Endothelial cell of umbilical vein (primary cell): Measurements from ENCODE around the gene FAM13B. TPM values are rescaled to one million over a fixed set of nuclear protein-coding genes. Genes with fewer than 3 reads are reported as not detected.

Experiments
- BruUV-seq: library from RNA; stranded (reverse); fragments of 400-500 nt; replicated peaks from 2 replicates; lab custom pipeline; 2021; lab: Mats Ljungman, UMichigan
- CTCF ChIA-PET: fragments of 300-600, 350-600 bp; sonication (Branson Sonifier 250); formaldehyde crosslinking; loops from one replicate; lab custom pipeline; 2021; ENCODE audit warnings: antibody characterized with exemption, inconsistent platforms; lab: Charles Lee
- POLR2A ChIA-PET: fragments of 300-600, 350-600 bp; sonication (Branson Sonifier 250); formaldehyde crosslinking; loops from one replicate; lab custom pipeline; 2021; ENCODE audit warnings: antibody characterized with exemption, inconsistent platforms; lab: Charles Lee
- DNase-seq: peaks from one replicate; pipeline ENCODE4 v3.0.0-alpha.2; 2011; ENCODE audit warnings: low read depth, low spot score
- FAIRE-seq: peaks from 2 replicates; lab custom pipeline; 2011; peaks lifted over from hg19 to GRCh38; lab: Jason Lieb, UNC
- H2AFZ ChIP-seq: 2 replicates; pipeline ENCODE4 v1.6.0; 2012; ENCODE audit warnings: low read depth, low read length, control low read depth, inconsistent platforms
- H3K27ac ChIP-seq: 2 replicates; pipeline ENCODE4 v1.5.1; 2011; ENCODE audit warnings: low read depth, mild to moderate bottlenecking, control low read depth, low read length, moderate library complexity; ENCODE audit not compliant: insufficient read depth
- H3K27me3 ChIP-seq, 2 experiments: 2 replicates each; pipeline versions ENCODE4 v1.6.0 to v1.6.1; 2011; ENCODE audit warnings: low read length in 2 of 2, mixed read lengths in 1 of 2; ENCODE audit not compliant: control insufficient read depth in 2 of 2, insufficient read depth in 2 of 2
- H3K36me3 ChIP-seq, 2 experiments: 2 replicates in 1 of 2; 3 replicates in 1 of 2; pipeline ENCODE4 v1.5.1; 2011; ENCODE audit warnings: low read length in 2 of 2, mild to moderate bottlenecking in 1 of 2, moderate library complexity in 1 of 2; ENCODE audit not compliant: control insufficient read depth in 2 of 2, insufficient read depth in 2 of 2; ENCODE audit errors: extremely low read depth in 1 of 2
- H3K4me1 ChIP-seq: 3 replicates; pipeline ENCODE4 v1.5.1; 2011; ENCODE audit warnings: mild to moderate bottlenecking, low read length; ENCODE audit not compliant: control insufficient read depth, insufficient read depth; ENCODE audit errors: extremely low read depth
- H3K4me2 ChIP-seq: 2 replicates; pipeline ENCODE4 v1.6.1; 2011; ENCODE audit warnings: low read length, control low read depth, mixed read lengths; ENCODE audit not compliant: insufficient read depth
- H3K4me3 ChIP-seq, 3 experiments: fragments of 200-600 bp in 1 of 3; sonication (generic), shearing (Covaris generic) in 1 of 3; replicated peaks in 1 of 3; 2 replicates each; pipeline ENCODE4 v1.5.1; 2011 to 2016; ENCODE audit warnings: control low read depth in 3 of 3, low read length in 3 of 3, mild to moderate bottlenecking in 2 of 3, inconsistent platforms in 1 of 3, low read depth in 1 of 3, moderate library complexity in 1 of 3; ENCODE audit not compliant: insufficient read depth in 1 of 3
- H3K79me2 ChIP-seq: 2 replicates; pipeline ENCODE4 v1.6.0; 2012; ENCODE audit warnings: low read length, inconsistent platforms; ENCODE audit not compliant: control insufficient read depth, insufficient read depth
- H3K9ac ChIP-seq: replicated peaks from 2 replicates; pipeline ENCODE3; 2011; ENCODE audit warnings: low read length, control low read depth; ENCODE audit not compliant: insufficient read depth; ENCODE audit errors: extremely low read depth
- H3K9me1 ChIP-seq: replicated peaks from 3 replicates; pipeline ENCODE4 v1.6.0; 2011; ENCODE audit warnings: mild to moderate bottlenecking, low read length; ENCODE audit not compliant: control insufficient read depth, insufficient read depth; ENCODE audit errors: extremely low read depth
- H3K9me3 ChIP-seq: replicated peaks from 2 replicates; pipeline ENCODE4 v1.5.1; 2012; ENCODE audit warnings: low read length, inconsistent platforms; ENCODE audit not compliant: control insufficient read depth, insufficient read depth
- H4K20me1 ChIP-seq: replicated peaks from 2 replicates; pipeline ENCODE3; 2011; ENCODE audit warnings: mild to moderate bottlenecking, low read length; ENCODE audit not compliant: control insufficient read depth, insufficient read depth; ENCODE audit errors: extremely low read depth
- EZH2 ChIP-seq: IDR thresholded peaks from 2 replicates; pipeline ENCODE4 v1.6.1; 2012; ENCODE audit warnings: borderline replicate concordance, low read depth, mild to moderate bottlenecking, moderate library complexity, low read length, inconsistent platforms; ENCODE audit not compliant: severe bottlenecking
- FOS ChIP-seq: IDR thresholded peaks from 2 replicates; pipeline ENCODE4 v1.6.1; 2011; ENCODE audit warnings: mild to moderate bottlenecking, low read length, moderate library complexity, borderline replicate concordance; ENCODE audit not compliant: insufficient read depth
- GATA2 ChIP-seq: IDR thresholded peaks from 2 replicates; pipeline ENCODE4 v1.7.0; 2011; ENCODE audit warnings: low read depth, mild to moderate bottlenecking, moderate library complexity, mixed read lengths, low read length; ENCODE audit not compliant: insufficient read length, insufficient read depth
- JUN ChIP-seq: IDR thresholded peaks from 2 replicates; pipeline ENCODE4 v1.6.1; 2011; ENCODE audit warnings: borderline replicate concordance, low read depth; ENCODE audit not compliant: insufficient read length, insufficient read depth
- MYC ChIP-seq: IDR thresholded peaks from one replicate; pipeline ENCODE4 v1.6.1; 2011; ENCODE audit warnings: mild to moderate bottlenecking, low read depth, low read length
- POLR2A ChIP-seq: IDR thresholded peaks from 2 replicates; pipeline ENCODE4 v1.6.1; 2012; ENCODE audit warnings: low read depth, mild to moderate bottlenecking, control low read depth, low read length
- POLR2AphosphoS5 ChIP-seq: IDR thresholded peaks from 2 replicates; pipeline ENCODE4 v1.6.1; 2012; ENCODE audit warnings: low read depth, mild to moderate bottlenecking, control low read depth, low read length, moderate library complexity; ENCODE audit not compliant: insufficient read depth
- dilution Hi-C: fragments of 300-500 bp; cut with MboI; formaldehyde crosslinking; loops from one replicate; pipeline ENCODE4 v1.15.0; 2019; ENCODE audit warnings: low sequenced_read_pairs; ENCODE audit not compliant: extremely low pct_ligation_motif_present
- intact Hi-C: fragments of 100-400 bp; cut with micrococcal nuclease; formaldehyde crosslinking; loops from one replicate; pipeline ENCODE4 v1.10.0; 2022
- polyA plus RNA-seq, 4 experiments: library from polyadenylated mRNA; depleted of rRNA in 3 of 4; stranded (reverse) in 3 of 4; unstranded in 1 of 4; fragments of >200 nt; gene quantifications; 2 replicates each; pipeline versions ENCODE4 v1.2.1 to v1.2.3, GENCODE V29; 2011 to 2012; ENCODE audit warnings: missing spikeins in 1 of 4
- total RNA-seq: library from RNA; stranded (reverse); gene quantifications from 2 replicates; pipeline ENCODE4 v1.2.3, GENCODE V29; 2021
- TF ChIP-seq, protein P1 (sequence below), 2 donors: IDR thresholded peaks; 1 replicate in 1 of 2; 2 replicates in 1 of 2; pipeline ENCODE4 v1.5.1; 2011; ENCODE audit warnings: low read length in 2 of 2, mild to moderate bottlenecking in 2 of 2, moderate library complexity in 2 of 2, control low read depth in 1 of 2, inconsistent platforms in 1 of 2, low read depth in 1 of 2; ENCODE audit not compliant: insufficient read depth in 1 of 2; ENCODE audit errors: extremely low read depth in 1 of 2
- TF ChIP-seq, protein P2 (sequence below): IDR thresholded peaks from 2 replicates; pipeline ENCODE4 v1.6.1; 2011; ENCODE audit not compliant: insufficient read depth, insufficient read length

Gene FAM13B
- total and polyA plus RNA-seq, 2 donors (not counting 3 experiments of a cell fraction or from before 2014, with no cell fraction given) = 8.7 to 25.4 TPM

DNA sequence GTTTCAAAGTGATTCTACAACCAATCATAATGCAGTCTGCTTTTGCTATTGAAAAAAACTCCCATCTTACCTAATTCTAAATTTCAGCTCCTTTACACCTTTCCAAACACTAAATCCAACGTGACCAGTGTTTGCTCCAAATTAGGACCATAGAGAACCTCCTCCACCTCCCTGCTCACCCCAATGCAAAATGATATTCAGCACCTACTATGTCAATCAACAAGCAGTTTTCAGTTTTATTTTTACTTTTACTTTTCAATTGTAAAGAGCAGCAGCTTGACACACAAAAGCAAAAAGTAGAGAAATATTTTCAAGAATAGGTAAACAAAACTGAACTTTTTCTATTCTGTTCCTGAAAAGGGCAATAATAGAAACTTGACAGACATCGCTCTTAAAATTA is 3.4 kb downstream of the FAM13B start:
- no peaks in the 10 kb centered on the region for H3K36me3 ChIP-seq
- no peaks in the 10 kb centered on the region for H3K9me3 ChIP-seq
- no peak for DNase-seq
- H2AFZ ChIP-seq = no peak overlapping the region
- H3K4me3 ChIP-seq = no peak overlapping the region
- peaks cover 79% of the 10 kb centered on the region for H3K79me2 ChIP-seq
- H3K4me1 ChIP-seq = peaks cover 10% of the 10 kb centered on the region
- dilution Hi-C loops (no loop called here), intact Hi-C loops (no loop called here)
- no TSS peak for BruUV-seq
- H3K9me1 ChIP-seq = no peaks in the 10 kb centered on the region
- FAIRE-seq = no peak
- ChIA-PET POLR2A (no interaction called here), CTCF (interaction anchor here (0.9 to 3.9 kb wide), 5 partner anchors 10 to 400 kb away, joined by 3 to 18 read pairs (median 6); no protein-coding TSS in a partner anchor)
- no peaks in the 10 kb centered on the region for H3K27me3 ChIP-seq
- TF ChIP-seq GATA2 = no peak
- no peak overlapping the region for H3K9ac ChIP-seq
- H3K4me2 ChIP-seq = no peak overlapping the region
- peaks cover 7% of the 10 kb centered on the region for H4K20me1 ChIP-seq
- no peak overlapping the region for H3K27ac ChIP-seq

DNA sequence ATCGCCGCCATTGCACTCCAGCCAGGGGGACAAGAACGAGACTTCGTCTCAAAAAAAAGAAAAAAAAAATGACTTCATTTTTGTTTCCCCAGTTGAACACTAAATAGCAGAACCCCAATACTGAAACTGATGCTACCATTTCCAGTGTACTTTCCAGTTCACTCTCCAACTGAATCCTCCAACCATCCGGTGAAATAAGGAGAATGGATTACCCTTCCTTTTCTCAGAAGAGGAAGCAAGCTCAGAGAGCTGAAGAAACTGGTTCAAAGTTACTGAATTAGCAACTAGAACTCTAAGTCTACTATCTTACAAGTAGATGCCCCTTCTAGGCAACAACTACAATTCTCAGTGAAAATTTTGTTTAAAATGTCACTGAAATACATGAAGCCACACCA is 3.9 kb downstream of the FAM13B start:
- BruUV-seq = no TSS peak
- no peak for DNase-seq
- ChIA-PET POLR2A (no interaction called here), CTCF (interaction anchor here (0.9 to 3.9 kb wide), 4 partner anchors 10 to 399 kb away, joined by 3 to 18 read pairs (median 7); no protein-coding TSS in a partner anchor)
- Histone ChIP-seq H3K4me3 (no peak overlapping the region), H3K9ac (no peak overlapping the region), H2AFZ (no peak overlapping the region), H3K36me3 (no peaks in the 10 kb centered on the region), H3K9me3 (no peaks in the 10 kb centered on the region), H3K4me1 (peaks cover 10% of the 10 kb centered on the region), H3K27me3 (no peaks in the 10 kb centered on the region), H3K9me1 (no peaks in the 10 kb centered on the region), H3K4me2 (no peak overlapping the region), H3K27ac (no peak overlapping the region), H4K20me1 (peaks cover 7% of the 10 kb centered on the region), H3K79me2 (peaks cover 84% of the 10 kb centered on the region)
- dilution Hi-C loops (no loop called here), intact Hi-C loops (no loop called here)
- TF ChIP-seq, protein P1, sequence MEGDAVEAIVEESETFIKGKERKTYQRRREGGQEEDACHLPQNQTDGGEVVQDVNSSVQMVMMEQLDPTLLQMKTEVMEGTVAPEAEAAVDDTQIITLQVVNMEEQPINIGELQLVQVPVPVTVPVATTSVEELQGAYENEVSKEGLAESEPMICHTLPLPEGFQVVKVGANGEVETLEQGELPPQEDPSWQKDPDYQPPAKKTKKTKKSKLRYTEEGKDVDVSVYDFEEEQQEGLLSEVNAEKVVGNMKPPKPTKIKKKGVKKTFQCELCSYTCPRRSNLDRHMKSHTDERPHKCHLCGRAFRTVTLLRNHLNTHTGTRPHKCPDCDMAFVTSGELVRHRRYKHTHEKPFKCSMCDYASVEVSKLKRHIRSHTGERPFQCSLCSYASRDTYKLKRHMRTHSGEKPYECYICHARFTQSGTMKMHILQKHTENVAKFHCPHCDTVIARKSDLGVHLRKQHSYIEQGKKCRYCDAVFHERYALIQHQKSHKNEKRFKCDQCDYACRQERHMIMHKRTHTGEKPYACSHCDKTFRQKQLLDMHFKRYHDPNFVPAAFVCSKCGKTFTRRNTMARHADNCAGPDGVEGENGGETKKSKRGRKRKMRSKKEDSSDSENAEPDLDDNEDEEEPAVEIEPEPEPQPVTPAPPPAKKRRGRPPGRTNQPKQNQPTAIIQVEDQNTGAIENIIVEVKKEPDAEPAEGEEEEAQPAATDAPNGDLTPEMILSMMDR (IDR thresholded peaks at IDR 0.05; ENCODE audit: extremely low read depth in 1 of 2, insufficient read depth in 1 of 2, low read depth in 1 of 2, low read length in 2 of 2) = no peak
- TF ChIP-seq POLR2A (no peak), GATA2 (no peak), JUN (no peak), EZH2 (no peak), FOS (no peak), POLR2AphosphoS5 (no peak), MYC (no peak)
- TF ChIP-seq, protein P2, sequence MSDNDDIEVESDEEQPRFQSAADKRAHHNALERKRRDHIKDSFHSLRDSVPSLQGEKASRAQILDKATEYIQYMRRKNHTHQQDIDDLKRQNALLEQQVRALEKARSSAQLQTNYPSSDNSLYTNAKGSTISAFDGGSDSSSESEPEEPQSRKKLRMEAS = no peak
- no peak for FAIRE-seq
